Colonic mucosa (tissue), 4 donors: Measurements from ENCODE around the gene RANBP17. TPM values are rescaled to one million over a fixed set of nuclear protein-coding genes. Genes with fewer than 3 reads are reported as not detected.

Experiments
- DNase-seq: peaks from one replicate; pipeline ENCODE4 v3.0.0-alpha.2; 2020
- H3K27ac ChIP-seq: fragments of 200-600 bp; one replicate; pipeline ENCODE4 v1.8.0; 2021
- H3K27me3 ChIP-seq: fragments of 200-600 bp; one replicate; pipeline ENCODE4 v1.8.0; 2021
- H3K36me3 ChIP-seq: fragments of 200-600 bp; one replicate; pipeline ENCODE4 v1.8.0; 2021
- H3K4me1 ChIP-seq: fragments of 200-600 bp; one replicate; pipeline ENCODE4 v1.8.0; 2021; ENCODE audit warnings: mild to moderate bottlenecking
- H3K4me3 ChIP-seq: fragments of 200-600 bp; one replicate; pipeline ENCODE4 v1.8.0; 2021
- H3K9ac ChIP-seq, 2 donors: one replicate each; pipeline ENCODE4 v1.7.0; 2013; ENCODE audit warnings: control low read depth in 2 of 2, low read depth in 2 of 2, low read length in 2 of 2
- H3K9me3 ChIP-seq: fragments of 200-600 bp; one replicate; pipeline ENCODE4 v1.8.0; 2021
- intact Hi-C: fragments of 100-400 bp; cut with DNase I; formaldehyde crosslinking; loops from one replicate; pipeline ENCODE4 v1.14.1; 2022
- total RNA-seq, 2 donors: library from RNA; stranded (reverse); fragmentation: NEBNext Ultra II Directional in 1 of 2; extraction: Animal tissue kit (Norgen Biotek cat#: 25700) in 1 of 2; gene quantifications; one replicate each; pipeline ENCODE4 v1.2.1, GENCODE V29; 2021
- TF ChIP-seq, protein P1 (sequence below): fragments of 200-600 bp; IDR thresholded peaks from one replicate; pipeline ENCODE4 v1.8.0; 2022; ENCODE audit warnings: antibody characterized with exemption, mild to moderate bottlenecking
- donor health status: healthy.
- donor health status: DM: no; HTN: no; CAD: no.
- donor health status: DM: no; HTN: no; CAD: no.

The RANBP17 gene
- total RNA-seq, 2 donors from 2014 or later, result 7.9 to 9.4 TPM

DNA sequence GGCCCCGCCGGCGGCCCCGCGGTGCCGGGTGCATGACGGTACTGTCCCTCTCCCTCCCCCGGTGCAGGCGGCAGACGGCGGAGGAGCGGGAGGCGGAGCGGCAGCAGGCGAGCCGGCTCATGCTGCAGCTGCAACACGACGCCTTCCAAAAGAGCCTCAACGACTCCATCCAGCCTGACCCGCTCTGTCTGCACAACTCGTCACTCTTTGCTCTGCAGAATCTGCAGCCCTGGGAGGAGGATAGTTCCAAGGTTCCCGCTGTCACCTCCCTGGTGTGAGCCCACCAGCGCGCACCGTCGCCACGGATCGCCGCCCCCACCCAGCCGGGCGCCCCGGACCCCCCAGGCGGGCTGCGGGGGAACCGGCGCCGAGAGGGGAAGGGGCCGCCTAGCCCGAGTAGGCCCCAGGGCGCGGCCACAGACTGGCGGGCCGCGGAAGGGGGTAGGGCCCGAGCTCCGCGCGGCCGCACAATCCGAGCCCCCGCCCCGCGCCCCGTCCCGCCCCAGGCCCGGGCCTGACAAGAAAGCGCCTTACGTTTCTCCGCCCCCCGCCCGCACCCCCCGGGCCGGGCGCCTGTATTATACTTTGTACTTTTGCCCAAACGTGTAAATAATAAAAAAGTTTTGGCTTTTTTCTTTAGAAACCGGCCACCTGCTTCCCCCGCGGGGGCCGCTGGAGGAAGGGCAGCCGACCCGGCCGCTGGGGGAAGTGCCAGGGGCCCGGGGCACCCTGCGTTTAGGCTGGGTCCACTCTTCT, 449.7 kb downstream of the RANBP17 start:
- H3K9ac ChIP-seq, result no peak overlapping the region
- TF ChIP-seq, protein P1, sequence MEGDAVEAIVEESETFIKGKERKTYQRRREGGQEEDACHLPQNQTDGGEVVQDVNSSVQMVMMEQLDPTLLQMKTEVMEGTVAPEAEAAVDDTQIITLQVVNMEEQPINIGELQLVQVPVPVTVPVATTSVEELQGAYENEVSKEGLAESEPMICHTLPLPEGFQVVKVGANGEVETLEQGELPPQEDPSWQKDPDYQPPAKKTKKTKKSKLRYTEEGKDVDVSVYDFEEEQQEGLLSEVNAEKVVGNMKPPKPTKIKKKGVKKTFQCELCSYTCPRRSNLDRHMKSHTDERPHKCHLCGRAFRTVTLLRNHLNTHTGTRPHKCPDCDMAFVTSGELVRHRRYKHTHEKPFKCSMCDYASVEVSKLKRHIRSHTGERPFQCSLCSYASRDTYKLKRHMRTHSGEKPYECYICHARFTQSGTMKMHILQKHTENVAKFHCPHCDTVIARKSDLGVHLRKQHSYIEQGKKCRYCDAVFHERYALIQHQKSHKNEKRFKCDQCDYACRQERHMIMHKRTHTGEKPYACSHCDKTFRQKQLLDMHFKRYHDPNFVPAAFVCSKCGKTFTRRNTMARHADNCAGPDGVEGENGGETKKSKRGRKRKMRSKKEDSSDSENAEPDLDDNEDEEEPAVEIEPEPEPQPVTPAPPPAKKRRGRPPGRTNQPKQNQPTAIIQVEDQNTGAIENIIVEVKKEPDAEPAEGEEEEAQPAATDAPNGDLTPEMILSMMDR, result no peak
- H3K36me3 ChIP-seq, result no peaks in the 10 kb centered on the region
- DNase-seq, result no peak
- no peak overlapping the region for H3K4me3 ChIP-seq
- no peak overlapping the region for H3K27ac ChIP-seq
- peaks cover 97% of the 10 kb centered on the region for H3K27me3 ChIP-seq
- intact Hi-C loops, result no loop called here
- H3K9me3 ChIP-seq, result no peaks in the 10 kb centered on the region
- peaks cover 11% of the 10 kb centered on the region for H3K4me1 ChIP-seq

DNA sequence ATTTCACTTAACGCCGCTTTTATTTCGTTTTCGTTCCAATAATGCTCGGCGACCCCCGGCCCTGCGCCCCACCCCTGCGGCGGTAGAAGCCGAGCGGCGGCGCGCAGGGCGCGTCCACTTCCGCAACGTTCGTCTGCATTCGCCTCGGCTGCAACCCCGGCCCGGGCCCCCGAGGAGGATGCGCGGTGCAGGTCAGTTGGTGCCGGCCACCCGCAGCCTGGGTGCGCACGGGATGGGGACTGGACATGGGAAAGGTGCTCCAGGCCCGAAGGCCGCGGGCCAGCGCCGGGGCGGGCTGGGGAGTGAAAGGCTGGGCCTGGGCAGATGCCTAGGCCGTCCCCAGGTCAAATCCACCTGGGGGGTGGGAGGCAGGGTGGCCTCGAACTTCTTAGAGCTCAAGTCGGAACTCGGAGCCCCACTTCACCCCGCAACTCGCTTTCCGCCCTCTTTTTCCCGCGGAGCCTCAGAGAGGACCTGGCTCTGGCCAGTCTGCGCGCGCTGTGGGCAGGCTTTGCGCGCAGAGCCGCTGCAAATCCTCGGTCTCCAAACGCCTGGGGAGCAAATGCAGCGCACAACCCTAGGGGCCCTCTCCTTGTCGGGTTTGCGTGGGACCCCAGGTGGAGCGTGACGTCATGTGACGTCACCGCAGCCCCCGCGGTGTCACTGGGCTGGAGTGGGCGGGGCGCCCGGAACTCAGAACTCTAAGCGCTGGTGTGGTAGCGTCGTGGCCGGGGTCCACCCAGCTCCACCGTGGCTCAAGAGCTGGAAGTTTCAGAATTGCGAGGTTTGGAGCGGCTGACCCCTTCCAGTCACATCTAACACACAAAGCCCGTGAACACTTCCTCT, 450.5 kb downstream of the RANBP17 start:
- Histone ChIP-seq H3K4me1 (peaks cover 11% of the 10 kb centered on the region), H3K27ac (no peak overlapping the region), H3K9ac (no peak overlapping the region), H3K27me3 (peaks cover 98% of the 10 kb centered on the region), H3K4me3 (no peak overlapping the region), H3K36me3 (no peaks in the 10 kb centered on the region), H3K9me3 (no peaks in the 10 kb centered on the region)
- TF ChIP-seq, protein P1, result no peak
- no peak for DNase-seq
- intact Hi-C loops, result no loop called here

DNA sequence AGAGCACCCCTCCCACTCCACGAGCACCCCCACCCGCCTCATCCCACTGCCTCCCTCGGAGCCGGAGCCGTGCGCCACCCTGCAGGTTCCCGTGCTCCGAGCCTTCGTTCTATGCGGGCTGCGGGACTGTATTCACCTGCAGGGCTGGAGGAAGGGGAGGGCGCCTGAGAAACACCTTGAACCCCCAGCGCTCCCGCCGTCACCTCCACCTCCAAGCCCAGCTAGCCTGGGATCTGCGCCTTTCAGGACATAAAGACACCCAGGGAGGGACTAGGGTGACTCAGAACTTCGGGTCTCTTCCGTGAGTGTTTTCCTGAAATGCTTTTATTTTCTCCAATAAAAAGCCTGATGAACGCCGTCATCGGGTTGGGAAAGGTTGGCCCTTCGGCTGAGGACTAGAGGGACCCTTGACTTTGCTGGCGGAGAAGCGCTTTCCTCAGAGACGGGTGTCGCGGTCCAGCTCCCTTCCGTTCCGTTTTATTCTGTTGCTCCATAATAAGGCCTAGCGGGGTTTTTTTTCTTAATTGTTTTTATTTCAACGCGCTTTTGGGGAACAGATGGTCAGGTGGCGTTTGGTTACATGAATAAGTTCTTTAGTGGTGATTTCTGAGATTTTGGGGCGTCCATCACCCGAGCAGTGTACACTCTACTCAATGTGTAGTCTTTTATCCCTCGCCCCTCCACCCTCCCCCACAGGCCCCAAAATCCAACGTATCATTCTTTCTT, 451.8 kb downstream of the RANBP17 start:
- intact Hi-C loops, result no loop called here
- H3K27me3 ChIP-seq, result peaks cover 98% of the 10 kb centered on the region
- DNase-seq, result no peak
- H3K9me3 ChIP-seq, result no peaks in the 10 kb centered on the region
- no peaks in the 10 kb centered on the region for H3K36me3 ChIP-seq
- no peak overlapping the region for H3K4me3 ChIP-seq
- TF ChIP-seq, protein P1, result no peak
- no peak overlapping the region for H3K9ac ChIP-seq
- peaks cover 11% of the 10 kb centered on the region for H3K4me1 ChIP-seq
- no peak overlapping the region for H3K27ac ChIP-seq

DNA sequence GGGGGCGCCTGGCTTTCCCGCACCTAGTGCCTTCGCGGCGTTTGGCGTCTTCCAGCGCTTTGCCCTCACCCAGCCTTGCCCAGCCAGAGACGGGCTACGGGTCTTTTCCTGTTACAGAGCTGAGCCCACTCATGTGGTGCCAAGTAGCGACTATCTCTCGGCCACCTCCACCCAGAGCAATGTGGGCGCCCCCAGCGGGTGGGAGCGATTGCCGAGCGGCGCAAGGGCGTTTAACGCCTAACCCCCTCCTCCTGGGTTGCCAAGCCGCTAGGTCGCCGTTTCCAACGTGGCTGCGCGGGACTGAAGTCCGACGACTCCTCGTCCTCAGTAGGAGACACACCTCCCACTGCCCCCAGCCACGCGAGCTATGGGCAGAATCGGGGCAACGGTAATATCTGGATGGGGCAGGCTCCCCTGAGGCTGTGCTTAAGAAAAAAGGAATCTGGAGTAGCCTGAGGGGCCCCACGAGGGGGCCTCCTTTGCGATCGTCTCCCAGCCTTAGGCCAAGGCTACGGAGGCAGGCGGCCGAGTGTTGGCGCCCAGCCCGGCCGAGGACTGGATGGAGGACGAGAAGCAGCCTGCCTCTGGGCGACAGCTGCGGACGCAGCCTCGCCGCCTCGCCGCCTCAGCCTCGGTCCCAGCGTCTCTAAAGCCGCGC, 453.0 kb downstream of the RANBP17 start:
- no peak overlapping the region for H3K9ac ChIP-seq
- no peak overlapping the region for H3K4me3 ChIP-seq
- no peak overlapping the region for H3K27ac ChIP-seq
- no peaks in the 10 kb centered on the region for H3K9me3 ChIP-seq
- peaks cover 89% of the 10 kb centered on the region for H3K27me3 ChIP-seq
- no peak for DNase-seq
- TF ChIP-seq, protein P1, result no peak
- peaks cover 11% of the 10 kb centered on the region for H3K4me1 ChIP-seq
- H3K36me3 ChIP-seq, result no peaks in the 10 kb centered on the region
- intact Hi-C loops, result no loop called here

DNA sequence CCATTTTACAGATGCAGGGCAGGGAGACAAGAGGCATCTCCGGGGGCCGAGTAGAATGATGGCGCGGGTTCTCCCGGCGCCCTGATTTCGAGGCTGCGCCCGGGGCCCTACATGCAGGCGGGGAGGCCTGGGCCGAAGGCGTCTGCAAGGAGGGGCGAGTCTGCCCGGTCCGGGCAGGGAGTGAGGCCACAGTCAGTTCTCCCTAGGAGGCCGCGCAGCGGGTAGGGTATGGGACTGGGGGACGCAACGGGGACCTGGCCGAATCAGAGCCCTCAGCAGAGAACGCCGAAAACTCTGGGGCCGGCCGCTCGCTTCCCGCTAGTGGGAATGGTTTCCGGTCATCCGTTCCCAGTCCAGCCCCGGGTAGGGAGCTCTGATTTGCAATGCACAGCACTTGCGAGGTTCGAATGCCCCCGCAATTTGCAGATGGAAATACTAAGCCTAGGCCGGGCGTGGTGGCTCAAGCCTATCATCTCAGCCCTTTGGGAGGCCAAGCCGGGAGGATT, 453.6 kb downstream of the RANBP17 start:
- intact Hi-C loops, result no loop called here
- TF ChIP-seq, protein P1, result no peak
- H3K4me1 ChIP-seq, result peaks cover 11% of the 10 kb centered on the region
- peaks cover 83% of the 10 kb centered on the region for H3K27me3 ChIP-seq
- H3K9ac ChIP-seq, result no peak overlapping the region
- DNase-seq, result no peak
- H3K36me3 ChIP-seq, result no peaks in the 10 kb centered on the region
- H3K9me3 ChIP-seq, result no peaks in the 10 kb centered on the region
- no peak overlapping the region for H3K4me3 ChIP-seq
- H3K27ac ChIP-seq, result no peak overlapping the region
